ENCODE measurements around the gene STAM2. TPM values are rescaled to one million over a fixed set of nuclear protein-coding genes. Genes with fewer than 3 reads are reported as not detected.

Gene STAM2
- total and polyA plus RNA-seq, 2 of the 13 experiments (the other 11 are each of a cell fraction or from before 2014, with no cell fraction given): 14.7 to 24.1 TPM

GRCh38 chr2:152175368-152176112 lies at the start of gene STAM2 (continued):
- TF ChIP-seq XBP1 (CRISPR knock-in tag; IDR thresholded peaks at IDR 0.05) (peak; percentile 84; the same call in 1 of the 2 replicates), ZFP37 (CRISPR knock-in tag; IDR thresholded peaks at IDR 0.05; ENCODE audit: borderline replicate concordance) (no peak), SMAD9 (CRISPR knock-in tag; IDR thresholded peaks at IDR 0.05) (peak; percentile 83; the same call in 1 of the 2 replicates), MTF2 (CRISPR knock-in tag; IDR thresholded peaks at IDR 0.05; ENCODE audit: borderline replicate concordance) (peak; percentile 87), ZBTB2 (CRISPR knock-in tag; IDR thresholded peaks at IDR 0.05; ENCODE audit: low read depth) (peak; percentile 72; the same call in 1 of the 2 replicates), MXD4 (CRISPR knock-in tag; IDR thresholded peaks at IDR 0.05) (peak; percentile 77; the same call in 1 of the 2 replicates), KDM5B (CRISPR knock-in tag; IDR thresholded peaks at IDR 0.05; ENCODE audit: borderline replicate concordance) (peak; percentile 97), MBD4 (IDR thresholded peaks at IDR 0.05; ENCODE audit: borderline replicate concordance, low read length) (no peak), ZNF691 (CRISPR knock-in tag; IDR thresholded peaks at IDR 0.05; ENCODE audit: borderline replicate concordance, low read depth) (no peak; the same call in 1 of the 2 replicates), ZFP62 (CRISPR knock-in tag; IDR thresholded peaks at IDR 0.05) (peak; percentile 77; the same call in 1 of the 2 replicates), HNRNPL (IDR thresholded peaks at IDR 0.05; ENCODE audit: low read depth, low read length) (peak; percentile 80), SOX5 (CRISPR knock-in tag; IDR thresholded peaks at IDR 0.05; ENCODE audit: borderline replicate concordance) (peak; percentile 48; the same call in 1 of the 2 replicates), NBN (conservative IDR thresholded peaks at IDR 0.05) (no peak), ATAD3A (CRISPR knock-in tag; IDR thresholded peaks at IDR 0.05) (peak; percentile 32; the same call in 1 of the 2 replicates), FOXA3 (CRISPR knock-in tag; IDR thresholded peaks at IDR 0.05) (no peak; the same call in 1 of the 2 replicates), ZNF720 (CRISPR knock-in tag; IDR thresholded peaks at IDR 0.05) (no peak), SNAPC4 (CRISPR knock-in tag; IDR thresholded peaks at IDR 0.05) (peak; percentile 88), SRY (CRISPR knock-in tag; IDR thresholded peaks at IDR 0.05) (peak; percentile 34), GRHL1 (CRISPR knock-in tag; conservative IDR thresholded peaks at IDR 0.05) (no peak), BATF2 (CRISPR knock-in tag; IDR thresholded peaks at IDR 0.05) (peak; percentile 28; the same call in 1 of the 2 replicates)
